Activated naive CD4-positive, alpha-beta T cell treated with anti-CD3 and anti-CD28 coated beads, Interleukin-2, amount 50 U/mL, for 72 hours (primary cell): ENCODE measurements around the gene SLC6A2. TPM values are rescaled to one million over a fixed set of nuclear protein-coding genes. Genes with fewer than 3 reads are reported as not detected.

Experiments
- ATAC-seq, 2 donors: fragments of 150-1000 bp; cut with Tn5 transposase; 2 replicates each; pipeline ENCODE4 v1.10.0; 2021; ENCODE audit warnings: mild to moderate bottlenecking in 2 of 2, moderate library complexity in 2 of 2
- DNase-seq, 2 donors: peaks; one replicate each; pipeline ENCODE4 v3.0.0; 2021 to 2022; ENCODE audit warnings: low spot score in 2 of 2
- H3K27ac Mint-ChIP-seq, 2 donors: one replicate each; pipeline ENCODE4 v1.8.0; 2022; ENCODE audit warnings: mild to moderate bottlenecking in 2 of 2, mixed read lengths in 2 of 2
- H3K36me3 Mint-ChIP-seq, 2 donors: one replicate each; pipeline ENCODE4 v1.8.0; 2022; ENCODE audit warnings: mixed read lengths in 2 of 2
- H3K9me3 Mint-ChIP-seq, 2 donors: one replicate each; pipeline ENCODE4 v1.8.0; 2022; ENCODE audit warnings: mixed read lengths in 2 of 2
- total RNA-seq, 2 donors: library from RNA; stranded (reverse); gene quantifications; one replicate each; pipeline ENCODE4 v1.2.3, GENCODE V29; 2022

Gene SLC6A2
- total RNA-seq, 2 donors from 2014 or later = not detected

GRCh38 chr16:55663225-55663624 is 7.4 kb downstream of the SLC6A2 start:
- peaks cover 0 to 7% of the 10 kb centered on the region in 2 donors for H3K36me3 Mint-ChIP-seq
- ATAC-seq = no peak
- no peak overlapping the region for H3K27ac Mint-ChIP-seq
- peaks cover 0 to 6% of the 10 kb centered on the region in 2 donors for H3K9me3 Mint-ChIP-seq
- DNase-seq = no peak

- ATAC-seq = no peak
- peaks cover 0 to 6% of the 10 kb centered on the region in 2 donors for H3K9me3 Mint-ChIP-seq
- H3K36me3 Mint-ChIP-seq = peaks cover 0 to 7% of the 10 kb centered on the region in 2 donors
- no peak overlapping the region for H3K27ac Mint-ChIP-seq
- DNase-seq = no peak
Observed at GRCh38 chr16:55663765-55664677, 8.2 kb downstream of the SLC6A2 start.

- peaks cover 0 to 7% of the 10 kb centered on the region in 2 donors for H3K36me3 Mint-ChIP-seq
- ATAC-seq (no peak), DNase-seq (no peak)
- peaks cover 0 to 6% of the 10 kb centered on the region in 2 donors for H3K9me3 Mint-ChIP-seq
- no peak overlapping the region for H3K27ac Mint-ChIP-seq
Observed at GRCh38 chr16:55664786-55665407, 9.1 kb downstream of the SLC6A2 start.

GRCh38 chr16:55665511-55665910 is 9.7 kb downstream of the SLC6A2 start:
- H3K27ac Mint-ChIP-seq = no peak overlapping the region
- peaks cover 0 to 7% of the 10 kb centered on the region in 2 donors for H3K36me3 Mint-ChIP-seq
- DNase-seq (no peak), ATAC-seq (no peak)
- H3K9me3 Mint-ChIP-seq = peaks cover 0 to 6% of the 10 kb centered on the region in 2 donors

GRCh38 chr16:55666012-55666411 is 10.2 kb downstream of the SLC6A2 start:
- ATAC-seq = no peak
- H3K27ac Mint-ChIP-seq = no peak overlapping the region

GRCh38 chr16:55667753-55668152 is 12.0 kb downstream of the SLC6A2 start:
- DNase-seq (no peak), ATAC-seq (no peak)
- Mint-ChIP-seq H3K9me3 (peaks cover 0 to 6% of the 10 kb centered on the region in 2 donors), H3K36me3 (peaks cover 0 to 7% of the 10 kb centered on the region in 2 donors), H3K27ac (no peak overlapping the region)

More at GRCh38 chr16:55666012-55666411, 10.2 kb downstream of the SLC6A2 start:
- peaks cover 0 to 6% of the 10 kb centered on the region in 2 donors for H3K9me3 Mint-ChIP-seq
- peaks cover 0 to 7% of the 10 kb centered on the region in 2 donors for H3K36me3 Mint-ChIP-seq
- no peak for DNase-seq

- no peak for ATAC-seq
- Mint-ChIP-seq H3K27ac (no peak overlapping the region), H3K9me3 (peaks cover 0 to under 1% of the 10 kb centered on the region in 2 donors), H3K36me3 (peaks cover 0 to 2% of the 10 kb centered on the region in 2 donors)
- DNase-seq = no peak
Observed at GRCh38 chr16:55668340-55669281, 12.8 kb downstream of the SLC6A2 start.

GRCh38 chr16:55671206-55671973 is 15.6 kb downstream of the SLC6A2 start:
- H3K9me3 Mint-ChIP-seq = no peaks in the 10 kb centered on the region
- DNase-seq (no peak), ATAC-seq (no peak)
- H3K27ac Mint-ChIP-seq = no peak overlapping the region
- no peaks in the 10 kb centered on the region for H3K36me3 Mint-ChIP-seq

GRCh38 chr16:55671974-55672280 is 16.1 kb downstream of the SLC6A2 start:
- H3K9me3 Mint-ChIP-seq = no peaks in the 10 kb centered on the region
- no peak overlapping the region for H3K27ac Mint-ChIP-seq
- no peak for ATAC-seq
- no peak for DNase-seq
- no peaks in the 10 kb centered on the region for H3K36me3 Mint-ChIP-seq

GRCh38 chr16:55672471-55672870 is 16.7 kb downstream of the SLC6A2 start:
- DNase-seq = no peak
- Mint-ChIP-seq H3K9me3 (no peaks in the 10 kb centered on the region), H3K36me3 (no peaks in the 10 kb centered on the region), H3K27ac (no peak overlapping the region)
- ATAC-seq = no peak

GRCh38 chr16:55678161-55678821 is 22.5 kb downstream of the SLC6A2 start:
- no peaks in the 10 kb centered on the region for H3K9me3 Mint-ChIP-seq
- no peak overlapping the region for H3K27ac Mint-ChIP-seq
- ATAC-seq (no peak), DNase-seq (no peak)
- H3K36me3 Mint-ChIP-seq = no peaks in the 10 kb centered on the region

- DNase-seq (no peak), ATAC-seq (no peak)
- no peak overlapping the region for H3K27ac Mint-ChIP-seq
- no peaks in the 10 kb centered on the region for H3K9me3 Mint-ChIP-seq
- no peaks in the 10 kb centered on the region for H3K36me3 Mint-ChIP-seq
Observed at GRCh38 chr16:55682086-55682485, 26.3 kb downstream of the SLC6A2 start.

GRCh38 chr16:55685973-55686372 is 30.2 kb downstream of the SLC6A2 start:
- ATAC-seq (no peak), DNase-seq (no peak)
- Mint-ChIP-seq H3K27ac (no peak overlapping the region), H3K36me3 (no peaks in the 10 kb centered on the region), H3K9me3 (no peaks in the 10 kb centered on the region)

GRCh38 chr16:55686671-55687070 is 30.9 kb downstream of the SLC6A2 start:
- H3K27ac Mint-ChIP-seq = no peak overlapping the region
- no peaks in the 10 kb centered on the region for H3K9me3 Mint-ChIP-seq
- no peak for DNase-seq
- H3K36me3 Mint-ChIP-seq = no peaks in the 10 kb centered on the region
- ATAC-seq = no peak

GRCh38 chr16:55687802-55688201 is 32.0 kb downstream of the SLC6A2 start:
- DNase-seq = no peak
- H3K36me3 Mint-ChIP-seq = no peaks in the 10 kb centered on the region
- ATAC-seq = no peak
- H3K9me3 Mint-ChIP-seq = no peaks in the 10 kb centered on the region
- no peak overlapping the region for H3K27ac Mint-ChIP-seq

GRCh38 chr16:55690841-55691240 is 35.1 kb downstream of the SLC6A2 start:
- ATAC-seq = no peak
- no peak overlapping the region for H3K27ac Mint-ChIP-seq
- H3K36me3 Mint-ChIP-seq = no peaks in the 10 kb centered on the region
- no peak for DNase-seq
- H3K9me3 Mint-ChIP-seq = no peaks in the 10 kb centered on the region
